NCI-H526 (cell line): ENCODE data around the gene CLDN19.
"Not testable (repeated sequence)": the region's sequence is repeated elsewhere in the genome, so short reads cannot be mapped to it uniquely, and the experiment has no call there.

Experiments
- DNase-seq, 2 experiments: peaks; one replicate each; lab custom pipeline; 2025; lab: John Stamatoyannopoulos, UW

Gene CLDN19

GRCh38 chr1:42737986-42738677, 1.9 kb downstream of the CLDN19 start:
- no peak for DNase-seq

GRCh38 chr1:42737257-42737656, 2.8 kb downstream of the CLDN19 start:
- DNase-seq = no peak

GRCh38 chr1:42736571-42737200, 3.4 kb downstream of the CLDN19 start:
- no peak for DNase-seq

- DNase-seq = peak; percentile 12 to 49
Measured at GRCh38 chr1:42736152-42736551, 3.9 kb downstream of the CLDN19 start.

GRCh38 chr1:42735477-42736105, 4.4 kb downstream of the CLDN19 start:
- peak; percentile 18 to 42 for DNase-seq

- DNase-seq = no peak
Measured at GRCh38 chr1:42735056-42735455, 5.0 kb downstream of the CLDN19 start.

- no peak for DNase-seq
Measured at GRCh38 chr1:42734201-42735035, 5.6 kb downstream of the CLDN19 start.

GRCh38 chr1:42733415-42734200, 6.4 kb downstream of the CLDN19 start:
- no peak for DNase-seq

- DNase-seq = no peak
Measured at GRCh38 chr1:42732126-42732680, 7.8 kb downstream of the CLDN19 start.

- DNase-seq = no peak
Measured at GRCh38 chr1:42731585-42731984, 8.5 kb downstream of the CLDN19 start.

- peak; percentile 14 to 72 for DNase-seq
Measured at GRCh38 chr1:42730988-42731387, 9.0 kb downstream of the CLDN19 start.

- peak in 1 of 2 experiments; percentile 28 for DNase-seq
Measured at GRCh38 chr1:42730002-42730401, 10.0 kb downstream of the CLDN19 start.

GRCh38 chr1:42725820-42726219, 14.2 kb downstream of the CLDN19 start:
- not testable (repeated sequence) for DNase-seq

- no peak for DNase-seq
Measured at GRCh38 chr1:42723511-42723910, 16.5 kb downstream of the CLDN19 start.

GRCh38 chr1:42722403-42722802, 17.6 kb downstream of the CLDN19 start:
- DNase-seq = not testable (repeated sequence)

GRCh38 chr1:42721926-42722325, 18.1 kb downstream of the CLDN19 start:
- no peak for DNase-seq

GRCh38 chr1:42720868-42721267, 19.2 kb downstream of the CLDN19 start:
- DNase-seq = peak; percentile 55 to 81

- not testable (repeated sequence) for DNase-seq
Measured at GRCh38 chr1:42714441-42714840, 25.6 kb downstream of the CLDN19 start.

GRCh38 chr1:42713293-42713692, 26.7 kb downstream of the CLDN19 start:
- no peak for DNase-seq

GRCh38 chr1:42712808-42713207, 27.2 kb downstream of the CLDN19 start:
- DNase-seq = not testable (repeated sequence)

GRCh38 chr1:42703888-42704464, 36.1 kb downstream of the CLDN19 start:
- no peak for DNase-seq
